Activated naive CD4-positive, alpha-beta T cell treated with anti-CD3 and anti-CD28 coated beads, Interleukin-2, amount 10 ng/mL, durations not matched to agents 7 days and 5 days (primary cell): ENCODE data around the gene EPHA4.

Source experiments
- CTCF ChIA-PET: fragments of 350-600 bp; sonication (Branson Sonifier 250); formaldehyde crosslinking; loops from one replicate; lab custom pipeline; 2021; ENCODE audit warnings: antibody characterized with exemption; lab: Charles Lee
- DNase-seq: peaks from one replicate; pipeline ENCODE4 v3.0.0-alpha.2; 2020
- H3K27ac Mint-ChIP-seq: one replicate; pipeline ENCODE4 v1.8.0; 2021; ENCODE audit warnings: mild to moderate bottlenecking, moderate library complexity, mixed read lengths
- H3K27me3 Mint-ChIP-seq: one replicate; pipeline ENCODE4 v1.8.0; 2021; ENCODE audit warnings: mild to moderate bottlenecking, mixed read lengths
- H3K36me3 Mint-ChIP-seq: one replicate; pipeline ENCODE4 v1.8.0; 2021; ENCODE audit warnings: mixed read lengths
- H3K4me1 Mint-ChIP-seq: one replicate; pipeline ENCODE4 v1.8.0; 2021; ENCODE audit warnings: mixed read lengths
- H3K4me3 Mint-ChIP-seq: one replicate; pipeline ENCODE4 v1.8.0; 2021; ENCODE audit warnings: mild to moderate bottlenecking, moderate library complexity, mixed read lengths
- H3K9me3 Mint-ChIP-seq: one replicate; pipeline ENCODE4 v1.8.0; 2021; ENCODE audit warnings: mixed read lengths

Gene EPHA4

GRCh38 chr2:221541131-221541735, 30.9 kb downstream of the EPHA4 start:
- CTCF ChIA-PET, result interaction anchor here (0.7 kb wide), 1 partner anchor 20 kb away, joined by 4 read pairs; no protein-coding TSS in a partner anchor
- H3K27ac Mint-ChIP-seq, result no peak overlapping the region
- H3K4me1 Mint-ChIP-seq, result peaks cover 2% of the 10 kb centered on the region
- peaks cover 23% of the 10 kb centered on the region for H3K27me3 Mint-ChIP-seq
- H3K36me3 Mint-ChIP-seq, result peaks cover 12% of the 10 kb centered on the region
- no peak for DNase-seq
- H3K4me3 Mint-ChIP-seq, result no peak overlapping the region
- H3K9me3 Mint-ChIP-seq, result no peaks in the 10 kb centered on the region

- no peak overlapping the region for H3K27ac Mint-ChIP-seq
- CTCF ChIA-PET, result no interaction called here
- H3K4me1 Mint-ChIP-seq, result no peaks in the 10 kb centered on the region
- H3K9me3 Mint-ChIP-seq, result no peaks in the 10 kb centered on the region
- peaks cover 5% of the 10 kb centered on the region for H3K36me3 Mint-ChIP-seq
- no peak for DNase-seq
- no peak overlapping the region for H3K4me3 Mint-ChIP-seq
- peaks cover 18% of the 10 kb centered on the region for H3K27me3 Mint-ChIP-seq
These were observed 32.9 kb downstream of the EPHA4 start for GRCh38 chr2:221539246-221539645.

- CTCF ChIA-PET, result no interaction called here
- no peak for DNase-seq
- H3K36me3 Mint-ChIP-seq, result peaks cover 9% of the 10 kb centered on the region
These were observed 36.3 kb downstream of the EPHA4 start for GRCh38 chr2:221535824-221536223.

GRCh38 chr2:221533299-221533698, 38.8 kb downstream of the EPHA4 start:
- Mint-ChIP-seq H3K27me3 (peaks cover 8% of the 10 kb centered on the region), H3K9me3 (peaks cover 5% of the 10 kb centered on the region), H3K27ac (no peak overlapping the region), H3K36me3 (peaks cover 19% of the 10 kb centered on the region), H3K4me3 (no peak overlapping the region), H3K4me1 (peaks cover 32% of the 10 kb centered on the region)
- DNase-seq, result no peak
- CTCF ChIA-PET, result no interaction called here

More at GRCh38 chr2:221535824-221536223, 36.3 kb downstream of the EPHA4 start:
- Mint-ChIP-seq H3K9me3 (no peaks in the 10 kb centered on the region), H3K27me3 (peaks cover 7% of the 10 kb centered on the region), H3K4me3 (no peak overlapping the region), H3K4me1 (peaks cover 6% of the 10 kb centered on the region), H3K27ac (no peak overlapping the region)

GRCh38 chr2:221532641-221533040, 39.5 kb downstream of the EPHA4 start:
- no peak overlapping the region for H3K4me3 Mint-ChIP-seq
- peaks cover 38% of the 10 kb centered on the region for H3K4me1 Mint-ChIP-seq
- peaks cover 5% of the 10 kb centered on the region for H3K9me3 Mint-ChIP-seq
- peaks cover 7% of the 10 kb centered on the region for H3K27me3 Mint-ChIP-seq
- CTCF ChIA-PET, result no interaction called here
- DNase-seq, result no peak
- peaks cover 19% of the 10 kb centered on the region for H3K36me3 Mint-ChIP-seq
- H3K27ac Mint-ChIP-seq, result no peak overlapping the region

GRCh38 chr2:221530653-221531037, 41.5 kb downstream of the EPHA4 start:
- H3K27ac Mint-ChIP-seq, result peak overlapping the region; percentile 85
- peaks cover 20% of the 10 kb centered on the region for H3K36me3 Mint-ChIP-seq
- peaks cover 5% of the 10 kb centered on the region for H3K9me3 Mint-ChIP-seq
- H3K4me3 Mint-ChIP-seq, result no peak overlapping the region
- H3K27me3 Mint-ChIP-seq, result peaks cover 4% of the 10 kb centered on the region
- CTCF ChIA-PET, result interaction anchor here (0.8 kb wide), 1 partner anchor 42 kb away, joined by 3 read pairs; no protein-coding TSS in a partner anchor
- DNase-seq, result no peak
- peaks cover 45% of the 10 kb centered on the region for H3K4me1 Mint-ChIP-seq

- H3K4me1 Mint-ChIP-seq, result peaks cover 45% of the 10 kb centered on the region
- peaks cover 5% of the 10 kb centered on the region for H3K9me3 Mint-ChIP-seq
- H3K27ac Mint-ChIP-seq, result peak overlapping the region; percentile 85
- H3K36me3 Mint-ChIP-seq, result peaks cover 20% of the 10 kb centered on the region
- DNase-seq, result no peak
- peak overlapping the region; percentile 46 for H3K4me3 Mint-ChIP-seq
- CTCF ChIA-PET, result interaction anchor here (0.7 kb wide), 1 partner anchor 19 kb away, joined by 3 read pairs; no protein-coding TSS in a partner anchor
- peaks cover 4% of the 10 kb centered on the region for H3K27me3 Mint-ChIP-seq
These were observed 42.0 kb downstream of the EPHA4 start for GRCh38 chr2:221529943-221530652.

GRCh38 chr2:221529177-221529942, 42.7 kb downstream of the EPHA4 start:
- Mint-ChIP-seq H3K4me1 (peaks cover 45% of the 10 kb centered on the region), H3K27ac (peak overlapping the region; percentile 85), H3K27me3 (peaks cover 4% of the 10 kb centered on the region), H3K36me3 (peaks cover 20% of the 10 kb centered on the region), H3K9me3 (peaks cover 5% of the 10 kb centered on the region), H3K4me3 (peak overlapping the region; percentile 46)
- DNase-seq, result no peak
- CTCF ChIA-PET, result interaction anchor here (0.7 kb wide), 1 partner anchor 20 kb away, joined by 3 read pairs; no protein-coding TSS in a partner anchor

- peaks cover 45% of the 10 kb centered on the region for H3K4me1 Mint-ChIP-seq
- DNase-seq, result peak; percentile 49
- peaks cover 20% of the 10 kb centered on the region for H3K36me3 Mint-ChIP-seq
- H3K4me3 Mint-ChIP-seq, result no peak overlapping the region
- H3K27me3 Mint-ChIP-seq, result peaks cover 4% of the 10 kb centered on the region
- H3K9me3 Mint-ChIP-seq, result peaks cover 5% of the 10 kb centered on the region
- CTCF ChIA-PET, result interaction anchor here (0.5 to 0.6 kb wide), 2 partner anchors 11 to 252 kb away, joined by 3 to 4 read pairs; no protein-coding TSS in a partner anchor
- peak overlapping the region; percentile 88 for H3K27ac Mint-ChIP-seq
These were observed 44.3 kb downstream of the EPHA4 start for GRCh38 chr2:221527776-221528309.

GRCh38 chr2:221524158-221524557, 47.9 kb downstream of the EPHA4 start:
- no peak overlapping the region for H3K4me3 Mint-ChIP-seq
- H3K36me3 Mint-ChIP-seq, result peaks cover 20% of the 10 kb centered on the region
- H3K27me3 Mint-ChIP-seq, result peaks cover 3% of the 10 kb centered on the region
- no peak overlapping the region for H3K27ac Mint-ChIP-seq
- H3K9me3 Mint-ChIP-seq, result peaks cover 3% of the 10 kb centered on the region
- CTCF ChIA-PET, result no interaction called here
- H3K4me1 Mint-ChIP-seq, result peaks cover 28% of the 10 kb centered on the region
- no peak for DNase-seq

- Mint-ChIP-seq H3K27ac (no peak overlapping the region), H3K9me3 (peaks cover 3% of the 10 kb centered on the region), H3K4me3 (no peak overlapping the region), H3K36me3 (peaks cover 13% of the 10 kb centered on the region), H3K4me1 (peaks cover 6% of the 10 kb centered on the region), H3K27me3 (no peaks in the 10 kb centered on the region)
- CTCF ChIA-PET, result interaction anchor here (1.2 kb wide), 1 partner anchor 20 kb away, joined by 4 read pairs; no protein-coding TSS in a partner anchor
- no peak for DNase-seq
These were observed 50.8 kb downstream of the EPHA4 start for GRCh38 chr2:221521233-221521845.

- no peaks in the 10 kb centered on the region for H3K27me3 Mint-ChIP-seq
- H3K9me3 Mint-ChIP-seq, result peaks cover 3% of the 10 kb centered on the region
- H3K4me3 Mint-ChIP-seq, result no peak overlapping the region
- H3K4me1 Mint-ChIP-seq, result peaks cover 12% of the 10 kb centered on the region
- DNase-seq, result no peak
- H3K36me3 Mint-ChIP-seq, result peaks cover 11% of the 10 kb centered on the region
- no peak overlapping the region for H3K27ac Mint-ChIP-seq
- CTCF ChIA-PET, result interaction anchor here (1.0 to 1.6 kb wide), 3 partner anchors 19 to 55 kb away, joined by 3 to 4 read pairs (median 3); no protein-coding TSS in a partner anchor
These were observed 53.0 kb downstream of the EPHA4 start for GRCh38 chr2:221518935-221519625.
